HEK293 (cell line): ENCODE results near the gene IGSF21.

ENCODE experiments used
- HOXA7 ChIP-seq: sonication (generic); formaldehyde crosslinking; IDR thresholded peaks from 2 replicates; pipeline ENCODE4 v1.8.1; 2022; ENCODE audit warnings: missing genetic modification reagents, borderline replicate concordance
- KLF1 ChIP-seq: fragments of 450-650 bp; formaldehyde crosslinking; IDR thresholded peaks from 2 replicates; pipeline ENCODE4 v1.5.1; 2016; ENCODE audit warnings: missing biosample characterization, missing genetic modification characterization
- KLF9 ChIP-seq: fragments of 450-650 bp; formaldehyde crosslinking; IDR thresholded peaks from 2 replicates; pipeline ENCODE4 v1.5.1; 2016; ENCODE audit warnings: missing biosample characterization, missing genetic modification characterization, low read depth
- ZNF274 ChIP-seq, 2 experiments: fragments of 200-500 bp in 1 of 2; fragments of 450-650 bp in 1 of 2; sonication (Bioruptor generic) in 1 of 2; formaldehyde crosslinking in 1 of 2; IDR thresholded peaks; 2 replicates each; pipeline versions ENCODE4 v1.5.1 to v1.6.1; 2014 to 2016; ENCODE audit warnings: borderline replicate concordance in 1 of 2, inconsistent platforms in 1 of 2, low read length in 1 of 2, missing biosample characterization in 1 of 2, missing genetic modification characterization in 1 of 2
- ZNF610 ChIP-seq: fragments of 450-650 bp; formaldehyde crosslinking; IDR thresholded peaks from 2 replicates; pipeline ENCODE4 v1.5.1; 2016; ENCODE audit warnings: missing biosample characterization, missing genetic modification characterization, borderline replicate concordance
- TF ChIP-seq, protein P1 (sequence below): sonication (generic); formaldehyde crosslinking; IDR thresholded peaks from 2 replicates; pipeline ENCODE4 v1.8.1; 2022; ENCODE audit warnings: mild to moderate bottlenecking, moderate library complexity, missing genetic modification reagents
- TF ChIP-seq, protein P2 (sequence below): fragments of 450-650 bp; formaldehyde crosslinking; IDR thresholded peaks from 2 replicates; pipeline ENCODE4 v1.5.1; 2016; ENCODE audit warnings: missing biosample characterization, missing genetic modification characterization

DNA sequence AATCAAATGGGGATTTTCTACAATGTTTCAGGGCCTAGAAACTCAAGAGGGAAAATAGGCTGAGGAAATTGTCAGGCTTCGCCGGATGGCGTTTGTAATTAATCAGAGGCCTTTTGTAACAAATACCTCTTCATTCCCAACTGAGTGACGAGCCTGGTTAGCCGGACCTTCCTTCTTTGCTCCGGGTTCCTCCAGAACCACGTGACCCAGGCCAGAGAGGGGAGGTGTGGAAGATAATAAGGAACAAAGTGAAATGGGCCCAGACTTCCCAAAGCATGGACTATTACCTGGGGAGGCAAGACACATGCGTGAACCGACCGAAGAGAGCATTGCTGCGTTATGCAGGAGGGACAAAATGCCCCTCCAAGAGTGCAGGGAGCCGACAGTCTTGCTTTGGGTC, 7.5 kb upstream of the IGSF21 start:
- TF ChIP-seq, protein P1, sequence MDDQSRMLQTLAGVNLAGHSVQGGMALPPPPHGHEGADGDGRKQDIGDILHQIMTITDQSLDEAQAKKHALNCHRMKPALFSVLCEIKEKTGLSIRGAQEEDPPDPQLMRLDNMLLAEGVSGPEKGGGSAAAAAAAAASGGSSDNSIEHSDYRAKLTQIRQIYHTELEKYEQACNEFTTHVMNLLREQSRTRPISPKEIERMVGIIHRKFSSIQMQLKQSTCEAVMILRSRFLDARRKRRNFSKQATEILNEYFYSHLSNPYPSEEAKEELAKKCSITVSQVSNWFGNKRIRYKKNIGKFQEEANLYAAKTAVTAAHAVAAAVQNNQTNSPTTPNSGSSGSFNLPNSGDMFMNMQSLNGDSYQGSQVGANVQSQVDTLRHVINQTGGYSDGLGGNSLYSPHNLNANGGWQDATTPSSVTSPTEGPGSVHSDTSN (CRISPR knock-in tag): no peak
- TF ChIP-seq KLF9: no peak
- no peak for TF ChIP-seq ZNF274 (IDR thresholded peaks at IDR 0.05; ENCODE audit: low read length)
- TF ChIP-seq ZNF274 (tag by site-specific recombination; IDR thresholded peaks at IDR 0.05; ENCODE audit: borderline replicate concordance): no peak
- TF ChIP-seq KLF1: no peak
- no peak for TF ChIP-seq ZNF610 (tag by site-specific recombination)
- TF ChIP-seq, protein P2, sequence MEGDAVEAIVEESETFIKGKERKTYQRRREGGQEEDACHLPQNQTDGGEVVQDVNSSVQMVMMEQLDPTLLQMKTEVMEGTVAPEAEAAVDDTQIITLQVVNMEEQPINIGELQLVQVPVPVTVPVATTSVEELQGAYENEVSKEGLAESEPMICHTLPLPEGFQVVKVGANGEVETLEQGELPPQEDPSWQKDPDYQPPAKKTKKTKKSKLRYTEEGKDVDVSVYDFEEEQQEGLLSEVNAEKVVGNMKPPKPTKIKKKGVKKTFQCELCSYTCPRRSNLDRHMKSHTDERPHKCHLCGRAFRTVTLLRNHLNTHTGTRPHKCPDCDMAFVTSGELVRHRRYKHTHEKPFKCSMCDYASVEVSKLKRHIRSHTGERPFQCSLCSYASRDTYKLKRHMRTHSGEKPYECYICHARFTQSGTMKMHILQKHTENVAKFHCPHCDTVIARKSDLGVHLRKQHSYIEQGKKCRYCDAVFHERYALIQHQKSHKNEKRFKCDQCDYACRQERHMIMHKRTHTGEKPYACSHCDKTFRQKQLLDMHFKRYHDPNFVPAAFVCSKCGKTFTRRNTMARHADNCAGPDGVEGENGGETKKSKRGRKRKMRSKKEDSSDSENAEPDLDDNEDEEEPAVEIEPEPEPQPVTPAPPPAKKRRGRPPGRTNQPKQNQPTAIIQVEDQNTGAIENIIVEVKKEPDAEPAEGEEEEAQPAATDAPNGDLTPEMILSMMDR (tag by site-specific recombination): no peak
- no peak for TF ChIP-seq HOXA7 (CRISPR knock-in tag)
